NCI-H187 treated with DMSO at 0.1 percent for 48 hours (cell line): Measurements from ENCODE around the gene INPP5D.

ENCODE experiments used
- DNase-seq: peaks from one replicate; lab custom pipeline; 2025; lab: John Stamatoyannopoulos, UW

The INPP5D gene

GRCh38 chr2:233236820-233237589, 176.9 kb downstream of the INPP5D start:
- no peak for DNase-seq

- DNase-seq, result no peak
Measured at GRCh38 chr2:233240897-233241296, 180.8 kb downstream of the INPP5D start.

- DNase-seq, result no peak
Measured at GRCh38 chr2:233241803-233242202, 181.7 kb downstream of the INPP5D start.

DNA sequence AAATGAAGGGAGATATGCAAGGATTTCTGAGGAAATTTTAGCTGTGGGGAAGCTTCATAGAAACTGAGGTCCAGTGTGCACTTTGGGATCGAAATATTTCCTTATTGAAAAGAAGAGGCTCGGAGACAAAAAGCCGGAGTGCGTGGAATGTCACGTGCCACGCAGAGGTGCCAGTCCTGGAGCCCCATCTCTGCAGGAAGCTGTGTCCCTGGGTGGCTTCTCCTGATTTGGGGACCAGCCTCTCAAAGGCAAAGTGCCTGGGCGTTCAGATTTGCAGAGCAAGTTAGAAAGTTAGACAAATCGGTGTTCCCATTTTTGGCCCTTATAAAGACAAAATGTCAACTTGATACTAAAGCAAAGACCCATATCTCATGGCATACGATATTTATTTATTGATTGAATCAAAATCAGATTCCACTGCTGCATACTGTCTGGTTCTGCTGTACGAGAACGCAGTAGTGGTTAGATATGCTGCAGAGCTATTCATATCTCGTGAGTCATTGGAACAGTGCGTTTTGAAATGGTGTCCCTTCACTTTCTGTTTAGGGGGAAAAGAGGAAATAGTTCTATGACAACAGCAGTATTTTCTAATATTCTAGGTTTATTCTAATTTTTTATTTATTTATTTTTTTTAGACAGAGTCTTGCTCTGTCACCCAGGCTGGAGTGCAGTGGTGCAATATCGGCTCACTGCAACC, 182.2 kb downstream of the INPP5D start:
- DNase-seq, result no peak

- DNase-seq, result no peak
Measured at GRCh38 chr2:233243348-233243747, 183.2 kb downstream of the INPP5D start.

- DNase-seq, result no peak
Measured at GRCh38 chr2:233244818-233245217, 184.7 kb downstream of the INPP5D start.

GRCh38 chr2:233245406-233245805, 185.3 kb downstream of the INPP5D start:
- DNase-seq, result no peak

- no peak for DNase-seq
Measured at GRCh38 chr2:233247116-233247515, 187.0 kb downstream of the INPP5D start.

GRCh38 chr2:233247744-233248143, 187.6 kb downstream of the INPP5D start:
- no peak for DNase-seq

DNA sequence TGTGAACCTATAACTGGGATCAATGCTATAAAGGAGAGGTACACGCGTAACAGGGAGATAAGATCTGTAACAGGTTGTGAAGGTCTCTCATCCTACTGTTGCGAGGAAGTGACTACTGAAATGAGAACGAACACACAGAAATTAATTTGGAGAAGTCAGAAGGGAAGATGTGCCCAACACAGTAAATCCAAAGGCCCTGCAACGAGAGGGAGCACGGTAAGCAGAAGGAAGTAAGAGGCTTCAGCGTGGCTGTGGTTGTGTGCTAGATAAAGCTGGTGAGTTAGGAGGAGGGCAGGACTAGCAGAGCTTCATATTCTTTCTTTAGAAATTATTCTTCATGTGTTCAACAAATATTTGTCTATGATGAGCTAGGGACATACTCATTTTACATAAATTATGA, 188.9 kb downstream of the INPP5D start:
- DNase-seq, result no peak

GRCh38 chr2:233250568-233250967, 190.4 kb downstream of the INPP5D start:
- no peak for DNase-seq

GRCh38 chr2:233250985-233251305, 190.8 kb downstream of the INPP5D start:
- no peak for DNase-seq

- DNase-seq, result peak; percentile 14
Measured at GRCh38 chr2:233251306-233252116, 191.4 kb downstream of the INPP5D start, which contains the start of gene ATG16L1. ATG16L1 (plus strand) TSS chr2:233251673; CDS start chr2:233251828, 155 bp downstream.

GRCh38 chr2:233252227-233252626, 192.1 kb downstream of the INPP5D start:
- DNase-seq, result no peak

DNA sequence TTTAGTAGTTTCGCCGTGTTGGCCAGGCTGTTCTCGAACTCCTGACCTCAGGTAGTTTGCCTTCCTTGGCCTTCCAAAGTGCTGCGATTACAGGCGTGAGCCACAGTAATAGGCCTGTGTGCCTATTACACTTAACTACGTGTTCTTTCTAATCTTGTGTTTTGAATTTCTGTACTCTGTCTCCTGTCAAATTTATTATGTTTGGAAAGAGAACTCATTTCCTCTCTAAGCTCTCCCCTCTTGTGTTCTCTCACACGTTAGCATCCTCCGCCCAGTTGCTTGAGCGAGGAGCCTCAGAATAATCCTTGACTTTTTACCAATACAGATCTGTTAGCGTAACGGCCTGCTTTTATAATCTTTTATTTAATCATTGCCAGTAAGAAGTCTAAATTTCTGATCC, 195.0 kb downstream of the INPP5D start:
- DNase-seq, result no peak

- no peak for DNase-seq
Measured at GRCh38 chr2:233256048-233256447, 195.9 kb downstream of the INPP5D start.
